DND-41 (cell line): ENCODE data around the gene VEGFC.

Experiments used
- ATAC-seq: fragments of 200-7000 bp; cut with Tn5 transposase; 3 replicates; pipeline ENCODE4 v1.9.1; 2021; ENCODE audit warnings: low read depth; ENCODE audit not compliant: insufficient read depth
- DNase-seq: peaks from one replicate; pipeline ENCODE4 v3.0.0-alpha.2; 2020
- H2AFZ ChIP-seq: 2 replicates; pipeline ENCODE4 v1.6.0; 2012; ENCODE audit warnings: low read depth, low read length
- H3K27ac ChIP-seq: 2 replicates; pipeline ENCODE4 v1.5.1; 2012; ENCODE audit warnings: low read length, inconsistent platforms
- H3K27me3 ChIP-seq: fragments of 200-600 bp; sonication (generic); 2 replicates; pipeline ENCODE4 v1.6.0; 2012; ENCODE audit warnings: low read length, mild to moderate bottlenecking, inconsistent platforms; ENCODE audit not compliant: insufficient read depth, poor library complexity
- H3K36me3 ChIP-seq: 2 replicates; pipeline ENCODE4 v1.5.1; 2012; ENCODE audit warnings: low read length, inconsistent platforms; ENCODE audit not compliant: insufficient read depth
- H3K4me1 ChIP-seq: 2 replicates; pipeline ENCODE4 v1.5.1; 2012; ENCODE audit warnings: mild to moderate bottlenecking, low read length; ENCODE audit not compliant: insufficient read depth
- H3K4me2 ChIP-seq: 2 replicates; pipeline ENCODE4 v1.6.0; 2012; ENCODE audit warnings: mild to moderate bottlenecking, moderate library complexity, low read length, inconsistent platforms; ENCODE audit not compliant: insufficient read depth
- H3K4me3 ChIP-seq, 2 experiments: fragments of 200-600 bp in 1 of 2; shearing (Covaris generic) in 1 of 2; 2 replicates each; pipeline ENCODE4 v1.5.1; 2012 to 2016; ENCODE audit warnings: inconsistent platforms in 2 of 2, low read length in 2 of 2, mild to moderate bottlenecking in 2 of 2, low read depth in 1 of 2, moderate library complexity in 1 of 2
- H3K79me2 ChIP-seq: 2 replicates; pipeline ENCODE4 v1.6.0; 2012; ENCODE audit warnings: low read length, inconsistent platforms; ENCODE audit not compliant: insufficient read depth
- H3K9ac ChIP-seq: 2 replicates; pipeline ENCODE4 v1.6.0; 2012; ENCODE audit warnings: low read depth, mild to moderate bottlenecking, inconsistent platforms, low read length, moderate library complexity
- H3K9me3 ChIP-seq: 2 replicates; pipeline ENCODE4 v1.5.1; 2012; ENCODE audit warnings: low read length, moderate library complexity, mild to moderate bottlenecking, inconsistent platforms; ENCODE audit not compliant: insufficient read depth, severe bottlenecking
- H4K20me1 ChIP-seq: 2 replicates; pipeline ENCODE4 v1.6.0; 2012; ENCODE audit warnings: low read length; ENCODE audit not compliant: insufficient read depth
- CTCF ChIP-seq: IDR thresholded peaks from 2 replicates; pipeline ENCODE4 v1.5.1; 2012; ENCODE audit warnings: borderline replicate concordance, low read length, moderate library complexity, mild to moderate bottlenecking; ENCODE audit not compliant: poor library complexity, severe bottlenecking; ENCODE audit errors: extremely low read depth
- EZH2 ChIP-seq: IDR thresholded peaks from 3 replicates; pipeline ENCODE4 v1.6.1; 2012; ENCODE audit warnings: borderline replicate concordance, low read depth, mild to moderate bottlenecking, moderate library complexity, low read length, inconsistent platforms; ENCODE audit not compliant: severe bottlenecking

The VEGFC gene

GRCh38 chr4:176656108-176656507 is 136.6 kb downstream of the VEGFC start:
- Histone ChIP-seq H2AFZ (no peak overlapping the region), H4K20me1 (no peaks in the 10 kb centered on the region), H3K4me2 (no peak overlapping the region), H3K9me3 (no peaks in the 10 kb centered on the region), H3K36me3 (no peaks in the 10 kb centered on the region), H3K79me2 (no peaks in the 10 kb centered on the region), H3K4me1 (no peaks in the 10 kb centered on the region), H3K27ac (no peak overlapping the region), H3K9ac (no peak overlapping the region), H3K27me3 (peaks cover under 1% of the 10 kb centered on the region), H3K4me3 (no peak overlapping the region)
- DNase-seq (no peak), ATAC-seq (no peak)
- TF ChIP-seq CTCF (no peak), EZH2 (no peak)

DNA sequence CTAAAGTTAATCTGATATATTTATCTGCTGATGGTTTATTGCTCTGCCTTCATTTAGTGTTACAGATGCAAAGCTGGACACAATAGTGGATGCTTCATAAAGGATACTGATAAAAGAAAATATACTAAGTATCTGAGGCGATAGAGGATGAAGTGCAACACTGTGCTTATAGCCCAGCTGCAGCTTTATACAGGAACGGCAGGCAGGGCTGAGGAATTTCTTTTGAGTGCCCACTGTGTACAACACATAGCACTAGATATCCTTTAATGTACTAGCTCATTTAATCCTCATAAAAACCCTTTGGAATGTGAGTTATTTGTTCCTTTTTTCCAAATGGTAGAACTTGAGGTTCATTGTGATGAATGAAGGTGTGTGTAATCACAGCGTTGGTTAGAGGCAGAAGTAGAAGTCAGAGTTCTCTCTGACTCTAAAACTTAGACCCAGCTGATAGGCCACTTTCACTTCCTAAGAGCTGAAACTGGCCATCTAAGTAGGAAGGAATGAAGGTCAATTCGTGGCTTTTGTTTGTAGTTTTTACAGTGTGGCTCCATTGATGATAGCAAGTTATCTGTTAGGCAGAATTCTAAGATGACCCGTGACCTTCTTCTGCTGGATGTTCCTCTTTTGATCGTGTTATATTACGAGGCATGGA is 138.0 kb downstream of the VEGFC start:
- no peak for DNase-seq
- Histone ChIP-seq H3K79me2 (no peaks in the 10 kb centered on the region), H2AFZ (no peak overlapping the region), H3K4me3 (no peak overlapping the region), H3K4me2 (no peak overlapping the region), H3K27ac (no peak overlapping the region), H3K9ac (no peak overlapping the region), H3K9me3 (no peaks in the 10 kb centered on the region), H3K27me3 (peaks cover 5% of the 10 kb centered on the region), H3K36me3 (no peaks in the 10 kb centered on the region), H4K20me1 (no peaks in the 10 kb centered on the region), H3K4me1 (no peaks in the 10 kb centered on the region)
- TF ChIP-seq CTCF (no peak), EZH2 (no peak)
- no peak for ATAC-seq

- no peak for TF ChIP-seq CTCF
- no peak for TF ChIP-seq EZH2
- no peak for ATAC-seq
- H3K4me1 ChIP-seq = no peaks in the 10 kb centered on the region
- no peak for DNase-seq
- no peak overlapping the region for H3K9ac ChIP-seq
- no peaks in the 10 kb centered on the region for H3K36me3 ChIP-seq
- peaks cover 5% of the 10 kb centered on the region for H3K27me3 ChIP-seq
- no peak overlapping the region for H3K27ac ChIP-seq
- H2AFZ ChIP-seq = no peak overlapping the region
- no peaks in the 10 kb centered on the region for H3K79me2 ChIP-seq
- no peak overlapping the region for H3K4me2 ChIP-seq
- H4K20me1 ChIP-seq = no peaks in the 10 kb centered on the region
- H3K4me3 ChIP-seq = no peak overlapping the region
- H3K9me3 ChIP-seq = no peaks in the 10 kb centered on the region
Observed at GRCh38 chr4:176653401-176654220, 139.1 kb downstream of the VEGFC start.
